MM.1S (cell line): ENCODE measurements around the gene ADCY3.

Experiments
- DNase-seq: peaks from one replicate; pipeline ENCODE4 v3.0.0-alpha.2; 2015
- H2AFZ ChIP-seq: fragments of 300-600 bp; sonication (generic); 2 replicates; pipeline ENCODE4 v1.6.0; 2016; ENCODE audit warnings: antibody characterized with exemption, low read length
- H3F3A ChIP-seq: fragments of 300-600 bp; sonication (generic); 2 replicates; pipeline ENCODE4 v1.6.1; 2016; ENCODE audit warnings: mild to moderate bottlenecking, antibody characterized with exemption, low read length, moderate library complexity, mixed read lengths; ENCODE audit not compliant: insufficient read depth
- H3K27ac ChIP-seq: fragments of 300-600 bp; sonication (generic); 2 replicates; pipeline ENCODE4 v1.5.1; 2016; ENCODE audit warnings: mild to moderate bottlenecking, low read length
- H3K27me3 ChIP-seq: fragments of 300-600 bp; sonication (generic); replicated peaks from 2 replicates; pipeline ENCODE4 v1.6.0; 2016; ENCODE audit warnings: low read length; ENCODE audit not compliant: insufficient read depth
- H3K36me3 ChIP-seq: fragments of 300-600 bp; sonication (generic); replicated peaks from 2 replicates; pipeline ENCODE4 v1.6.1; 2016; ENCODE audit warnings: mild to moderate bottlenecking, low read length, mixed read lengths; ENCODE audit not compliant: insufficient read depth
- H3K4me1 ChIP-seq: fragments of 300-600 bp; sonication (generic); 2 replicates; pipeline ENCODE4 v1.6.1; 2016; ENCODE audit warnings: low read length, mixed read lengths
- H3K4me2 ChIP-seq: fragments of 300-600 bp; sonication (generic); 2 replicates; pipeline ENCODE4 v1.6.0; 2016; ENCODE audit warnings: low read depth, low read length
- H3K4me3 ChIP-seq: fragments of 300-600 bp; sonication (generic); 2 replicates; pipeline ENCODE4 v1.5.1; 2016; ENCODE audit warnings: low read length, mixed read lengths
- H3K79me2 ChIP-seq: fragments of 300-600 bp; sonication (generic); 2 replicates; pipeline ENCODE4 v1.6.1; 2016; ENCODE audit warnings: mixed run types, low read length, mixed read lengths
- H3K9ac ChIP-seq: fragments of 300-600 bp; sonication (generic); 2 replicates; pipeline ENCODE4 v1.6.1; 2016; ENCODE audit warnings: low read length, mixed read lengths
- H3K9me2 ChIP-seq: fragments of 300-600 bp; sonication (generic); replicated peaks from 2 replicates; pipeline ENCODE4 v1.6.1; 2016; ENCODE audit warnings: mild to moderate bottlenecking, low read length, mixed read lengths; ENCODE audit not compliant: insufficient read depth
- H3K9me3 ChIP-seq: fragments of 300-600 bp; sonication (generic); replicated peaks from 2 replicates; pipeline ENCODE4 v1.6.1; 2016; ENCODE audit warnings: mild to moderate bottlenecking, low read length, mixed read lengths; ENCODE audit not compliant: insufficient read depth
- H4K20me1 ChIP-seq: fragments of 300-600 bp; sonication (generic); 2 replicates; pipeline ENCODE4 v1.6.1; 2016; ENCODE audit warnings: mild to moderate bottlenecking, low read length, moderate library complexity, mixed read lengths; ENCODE audit not compliant: insufficient read depth
- EZH2 ChIP-seq: fragments of 300-600 bp; sonication (generic); optimal IDR thresholded peaks from 2 replicates; pipeline ENCODE3; 2017; ENCODE audit warnings: low read depth, mild to moderate bottlenecking, antibody characterized with exemption, low read length, mixed read lengths
- EZH2phosphoT487 ChIP-seq: fragments of 300-600 bp; sonication (generic); IDR thresholded peaks from 2 replicates; pipeline ENCODE4 v1.6.1; 2018; ENCODE audit warnings: antibody characterized with exemption, low read length
- TF ChIP-seq, protein P1 (sequence below): fragments of 300-600 bp; sonication (generic); IDR thresholded peaks from 2 replicates; pipeline ENCODE4 v1.5.1; 2016; ENCODE audit warnings: antibody characterized with exemption, low read length, mixed read lengths

ADCY3 gene

GRCh38 chr2:24918326-24919036 is 1.6 kb downstream of the ADCY3 start:
- H3K27ac ChIP-seq = peak overlapping the region; percentile 60; the same call in 1 of the 2 replicates
- no peaks in the 10 kb centered on the region; the same call in none of the 2 replicates for H3K36me3 ChIP-seq
- peak overlapping the region; percentile 77; the same call in 1 of the 2 replicates for H3K9ac ChIP-seq
- H3F3A ChIP-seq = peaks cover 14% of the 10 kb centered on the region
- no peaks in the 10 kb centered on the region for H3K9me2 ChIP-seq
- H4K20me1 ChIP-seq = peaks cover 14% of the 10 kb centered on the region; the same call in 1 of the 2 replicates
- no peak for TF ChIP-seq EZH2
- TF ChIP-seq, protein P1, sequence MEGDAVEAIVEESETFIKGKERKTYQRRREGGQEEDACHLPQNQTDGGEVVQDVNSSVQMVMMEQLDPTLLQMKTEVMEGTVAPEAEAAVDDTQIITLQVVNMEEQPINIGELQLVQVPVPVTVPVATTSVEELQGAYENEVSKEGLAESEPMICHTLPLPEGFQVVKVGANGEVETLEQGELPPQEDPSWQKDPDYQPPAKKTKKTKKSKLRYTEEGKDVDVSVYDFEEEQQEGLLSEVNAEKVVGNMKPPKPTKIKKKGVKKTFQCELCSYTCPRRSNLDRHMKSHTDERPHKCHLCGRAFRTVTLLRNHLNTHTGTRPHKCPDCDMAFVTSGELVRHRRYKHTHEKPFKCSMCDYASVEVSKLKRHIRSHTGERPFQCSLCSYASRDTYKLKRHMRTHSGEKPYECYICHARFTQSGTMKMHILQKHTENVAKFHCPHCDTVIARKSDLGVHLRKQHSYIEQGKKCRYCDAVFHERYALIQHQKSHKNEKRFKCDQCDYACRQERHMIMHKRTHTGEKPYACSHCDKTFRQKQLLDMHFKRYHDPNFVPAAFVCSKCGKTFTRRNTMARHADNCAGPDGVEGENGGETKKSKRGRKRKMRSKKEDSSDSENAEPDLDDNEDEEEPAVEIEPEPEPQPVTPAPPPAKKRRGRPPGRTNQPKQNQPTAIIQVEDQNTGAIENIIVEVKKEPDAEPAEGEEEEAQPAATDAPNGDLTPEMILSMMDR = no peak
- TF ChIP-seq EZH2phosphoT487 = no peak
- peaks cover 16% of the 10 kb centered on the region for H3K4me1 ChIP-seq
- H3K9me3 ChIP-seq = no peaks in the 10 kb centered on the region
- H3K4me3 ChIP-seq = peak overlapping the region; percentile 75
- no peaks in the 10 kb centered on the region for H3K27me3 ChIP-seq
- no peak overlapping the region for H2AFZ ChIP-seq
- H3K79me2 ChIP-seq = peaks cover 60% of the 10 kb centered on the region
- no peak for DNase-seq
- peak overlapping the region; percentile 96 for H3K4me2 ChIP-seq

- peak overlapping the region; percentile 96 for H3K4me2 ChIP-seq
- no peak overlapping the region; the same call in 1 of the 2 replicates for H3K9ac ChIP-seq
- peaks cover 14% of the 10 kb centered on the region; the same call in 1 of the 2 replicates for H4K20me1 ChIP-seq
Observed at GRCh38 chr2:24917731-24918325, 2.2 kb downstream of the ADCY3 start.

GRCh38 chr2:24917086-24917485 is 3.0 kb downstream of the ADCY3 start:
- no peaks in the 10 kb centered on the region for H3K9me3 ChIP-seq
- H3K79me2 ChIP-seq = peaks cover 74% of the 10 kb centered on the region
- no peaks in the 10 kb centered on the region for H3K9me2 ChIP-seq
- peaks cover 14% of the 10 kb centered on the region; the same call in 1 of the 2 replicates for H4K20me1 ChIP-seq
- H3F3A ChIP-seq = peaks cover 14% of the 10 kb centered on the region
- H3K4me1 ChIP-seq = peaks cover 16% of the 10 kb centered on the region
- no peak overlapping the region for H3K27ac ChIP-seq
- H3K27me3 ChIP-seq = no peaks in the 10 kb centered on the region
- H2AFZ ChIP-seq = no peak overlapping the region
- no peak for TF ChIP-seq EZH2
- TF ChIP-seq, protein P1 = no peak
- no peak for TF ChIP-seq EZH2phosphoT487
- DNase-seq = no peak
- peaks cover under 1% of the 10 kb centered on the region for H3K36me3 ChIP-seq
- H3K9ac ChIP-seq = no peak overlapping the region
- H3K4me3 ChIP-seq = no peak overlapping the region
- H3K4me2 ChIP-seq = peak overlapping the region; percentile 96; the same call in 1 of the 2 replicates

More at GRCh38 chr2:24917731-24918325, 2.2 kb downstream of the ADCY3 start:
- Histone ChIP-seq H3K27ac (no peak overlapping the region), H3K9me3 (no peaks in the 10 kb centered on the region), H3K4me1 (peaks cover 16% of the 10 kb centered on the region), H3K27me3 (no peaks in the 10 kb centered on the region), H3K9me2 (no peaks in the 10 kb centered on the region), H2AFZ (no peak overlapping the region), H3K79me2 (peaks cover 67% of the 10 kb centered on the region), H3K4me3 (peak overlapping the region; percentile 12; the same call in 1 of the 2 replicates), H3K36me3 (no peaks in the 10 kb centered on the region; the same call in none of the 2 replicates), H3F3A (peaks cover 14% of the 10 kb centered on the region)
- no peak for DNase-seq
- TF ChIP-seq EZH2 (no peak), EZH2phosphoT487 (no peak)
- TF ChIP-seq, protein P1 = no peak
